Mammary epithelial cell (primary cell): ENCODE measurements around the gene CMTM8.

Experiments used
- EZH2 ChIP-seq: IDR thresholded peaks from 2 replicates; pipeline ENCODE4 v1.6.1; 2012; ENCODE audit warnings: low read length, inconsistent platforms, borderline replicate concordance
- TF ChIP-seq, protein P1 (sequence below), 2 donors: IDR thresholded peaks in 1 of 2; conservative IDR thresholded peaks in 1 of 2; 2 replicates each; pipeline ENCODE4 v1.5.1; 2011 to 2012; ENCODE audit warnings: inconsistent platforms in 2 of 2, low read length in 2 of 2, mild to moderate bottlenecking in 2 of 2, control low read depth in 1 of 2, low read depth in 1 of 2; ENCODE audit not compliant: insufficient read depth in 1 of 2; ENCODE audit errors: extremely low read depth in 1 of 2

DNA sequence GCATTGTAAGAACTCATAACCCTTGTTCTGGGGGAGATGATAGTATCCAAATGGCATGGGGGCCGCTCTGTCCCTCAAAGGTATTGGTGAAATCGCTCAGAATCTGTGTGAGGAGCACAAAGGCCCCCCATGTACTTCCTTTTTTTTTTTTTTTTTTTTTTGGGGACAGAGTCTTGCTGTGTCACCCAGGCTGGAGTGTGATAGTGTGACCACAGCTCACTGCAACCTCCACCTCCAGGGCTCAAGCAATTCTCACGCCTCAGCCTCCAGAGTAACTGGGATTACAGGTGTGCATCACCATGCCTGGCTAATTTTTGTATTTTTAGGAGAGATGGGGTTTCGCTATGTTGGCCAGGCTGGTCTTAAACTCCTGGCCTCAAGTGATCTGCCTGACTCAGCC lies 37.0 kb downstream of the CMTM8 start:
- TF ChIP-seq, protein P1, sequence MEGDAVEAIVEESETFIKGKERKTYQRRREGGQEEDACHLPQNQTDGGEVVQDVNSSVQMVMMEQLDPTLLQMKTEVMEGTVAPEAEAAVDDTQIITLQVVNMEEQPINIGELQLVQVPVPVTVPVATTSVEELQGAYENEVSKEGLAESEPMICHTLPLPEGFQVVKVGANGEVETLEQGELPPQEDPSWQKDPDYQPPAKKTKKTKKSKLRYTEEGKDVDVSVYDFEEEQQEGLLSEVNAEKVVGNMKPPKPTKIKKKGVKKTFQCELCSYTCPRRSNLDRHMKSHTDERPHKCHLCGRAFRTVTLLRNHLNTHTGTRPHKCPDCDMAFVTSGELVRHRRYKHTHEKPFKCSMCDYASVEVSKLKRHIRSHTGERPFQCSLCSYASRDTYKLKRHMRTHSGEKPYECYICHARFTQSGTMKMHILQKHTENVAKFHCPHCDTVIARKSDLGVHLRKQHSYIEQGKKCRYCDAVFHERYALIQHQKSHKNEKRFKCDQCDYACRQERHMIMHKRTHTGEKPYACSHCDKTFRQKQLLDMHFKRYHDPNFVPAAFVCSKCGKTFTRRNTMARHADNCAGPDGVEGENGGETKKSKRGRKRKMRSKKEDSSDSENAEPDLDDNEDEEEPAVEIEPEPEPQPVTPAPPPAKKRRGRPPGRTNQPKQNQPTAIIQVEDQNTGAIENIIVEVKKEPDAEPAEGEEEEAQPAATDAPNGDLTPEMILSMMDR (conservative IDR thresholded peaks at IDR 0.05 in 1 of 2, IDR thresholded peaks at IDR 0.05 in 1 of 2; ENCODE audit: extremely low read depth in 1 of 2, insufficient read depth in 1 of 2, low read depth in 1 of 2, low read length in 2 of 2): no peak
- no peak for TF ChIP-seq EZH2
